Neural progenitor cell (in vitro differentiated cells): ENCODE data around the gene HOXC9. TPM values are rescaled to one million over a fixed set of nuclear protein-coding genes. Genes with fewer than 3 reads are reported as not detected.
"Not testable (repeated sequence)": the region's sequence is repeated elsewhere in the genome, so short reads cannot be mapped to it uniquely, and the experiment has no call there.

Experiments
- DNase-seq: peaks from one replicate; pipeline ENCODE4 v3.0.0-alpha.2; 2016; ENCODE audit warnings: low spot score
- H2AFZ ChIP-seq: fragments of 200-600 bp; sonication (generic); replicated peaks from 2 replicates; pipeline ENCODE4 v1.6.1; 2016; ENCODE audit warnings: antibody characterized with exemption
- H3F3A ChIP-seq: fragments of 200-600 bp; sonication (generic); 2 replicates; pipeline ENCODE4 v1.6.1; 2016; ENCODE audit warnings: antibody characterized with exemption, low read depth
- H3K27ac ChIP-seq: fragments of 200-600 bp; sonication (generic); 2 replicates; pipeline ENCODE4 v1.5.1; 2016; ENCODE audit warnings: mild to moderate bottlenecking
- H3K27me3 ChIP-seq: fragments of 200-600 bp; sonication (generic); 2 replicates; pipeline ENCODE4 v1.6.1; 2016; ENCODE audit warnings: mild to moderate bottlenecking, moderate library complexity
- H3K36me3 ChIP-seq: fragments of 200-600 bp; sonication (generic); 2 replicates; pipeline ENCODE4 v1.5.1; 2016
- H3K4me1 ChIP-seq: fragments of 200-600 bp; sonication (generic); 2 replicates; pipeline ENCODE4 v1.6.1; 2016; ENCODE audit warnings: mixed run types
- H3K4me2 ChIP-seq: fragments of 200-600 bp; sonication (generic); 2 replicates; pipeline ENCODE4 v1.6.1; 2016
- H3K4me3 ChIP-seq: fragments of 200-600 bp; sonication (generic); 2 replicates; pipeline ENCODE4 v1.5.1; 2016
- H3K79me2 ChIP-seq: fragments of 200-600 bp; sonication (generic); 2 replicates; pipeline ENCODE4 v1.6.1; 2016; ENCODE audit warnings: low read depth
- H3K9ac ChIP-seq: fragments of 200-600 bp; sonication (generic); 2 replicates; pipeline ENCODE4 v1.6.1; 2016
- H3K9me3 ChIP-seq: fragments of 200-600 bp; sonication (generic); 2 replicates; pipeline ENCODE4 v1.5.1; 2016; ENCODE audit warnings: low read depth
- H4K20me1 ChIP-seq: fragments of 200-600 bp; sonication (generic); 2 replicates; pipeline ENCODE4 v1.6.1; 2016; ENCODE audit warnings: low read depth
- H3K27ac Mint-ChIP-seq: 3 replicates; pipeline ENCODE4 v1.8.0; 2021; ENCODE audit warnings: mixed read lengths
- H3K27me3 Mint-ChIP-seq: 2 replicates; pipeline ENCODE4 v1.8.0; 2022; ENCODE audit warnings: low read depth, mild to moderate bottlenecking, inconsistent platforms, moderate library complexity, mixed read lengths; ENCODE audit not compliant: insufficient read depth
- H3K36me3 Mint-ChIP-seq: 3 replicates; pipeline ENCODE4 v1.8.0; 2021; ENCODE audit warnings: mixed read lengths
- H3K4me1 Mint-ChIP-seq: 3 replicates; pipeline ENCODE4 v1.8.0; 2021; ENCODE audit warnings: mixed read lengths
- H3K4me3 Mint-ChIP-seq: 3 replicates; pipeline ENCODE4 v1.8.0; 2021; ENCODE audit warnings: mild to moderate bottlenecking, moderate library complexity, mixed read lengths
- H3K9me3 Mint-ChIP-seq: 3 replicates; pipeline ENCODE4 v1.8.0; 2020; ENCODE audit warnings: mixed read lengths
- EZH2 ChIP-seq: fragments of 200-600 bp; sonication (generic); IDR thresholded peaks from 2 replicates; pipeline ENCODE4 v1.6.1; 2017; ENCODE audit warnings: antibody characterized with exemption, mild to moderate bottlenecking, moderate library complexity
- EZH2phosphoT487 ChIP-seq: fragments of 200-600 bp; sonication (generic); IDR thresholded peaks from 2 replicates; pipeline ENCODE4 v1.6.1; 2017; ENCODE audit warnings: antibody characterized with exemption
- total RNA-seq: library from RNA; depleted of rRNA; stranded (reverse); fragments of >200 nt; gene quantifications from 2 replicates; pipeline ENCODE4 v1.2.3, GENCODE V29; 2015; ENCODE audit warnings: low replicate concordance
- TF ChIP-seq, protein P1 (sequence below): fragments of 200-600 bp; sonication (generic); IDR thresholded peaks from 2 replicates; pipeline ENCODE4 v1.5.1; 2017; ENCODE audit warnings: antibody characterized with exemption, mild to moderate bottlenecking

The HOXC9 gene
- total RNA-seq, 1 donor from 2014 or later: not detected

DNA sequence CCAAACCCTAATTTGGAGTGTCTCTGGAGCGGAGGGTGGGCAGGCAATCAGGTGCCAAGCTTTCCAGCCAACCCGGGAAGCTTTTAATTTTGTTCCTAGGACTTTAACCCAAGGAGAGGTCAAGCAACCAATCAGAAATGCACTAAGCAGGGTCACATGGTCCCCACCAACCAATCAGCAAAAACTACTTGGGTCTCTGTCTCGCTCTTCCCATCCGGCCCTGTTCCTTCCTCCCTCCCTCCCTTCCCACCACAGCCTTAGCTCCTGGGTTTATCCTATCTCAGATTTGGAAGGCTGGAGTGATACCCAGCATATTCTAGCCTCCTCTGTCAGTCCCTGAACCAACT lies 40.2 kb downstream of the HOXC9 start:
- no peak overlapping the region for H3K4me3 ChIP-seq
- no peaks in the 10 kb centered on the region for H3K36me3 ChIP-seq
- H3F3A ChIP-seq: no peaks in the 10 kb centered on the region
- H3K27ac ChIP-seq: no peak overlapping the region
- no peaks in the 10 kb centered on the region for H3K4me1 ChIP-seq
- DNase-seq: no peak
- H3K4me2 ChIP-seq: no peak overlapping the region
- H3K27me3 Mint-ChIP-seq: peaks cover 92% of the 10 kb centered on the region
- H3K36me3 Mint-ChIP-seq: no peaks in the 10 kb centered on the region
- no peaks in the 10 kb centered on the region for H3K9me3 ChIP-seq
- no peak overlapping the region for H3K9ac ChIP-seq
- no peak overlapping the region for H2AFZ ChIP-seq
- H3K27ac Mint-ChIP-seq: no peak overlapping the region
- peaks cover 27% of the 10 kb centered on the region for H4K20me1 ChIP-seq
- H3K9me3 Mint-ChIP-seq: peaks cover 8% of the 10 kb centered on the region
- no peak overlapping the region for H3K4me3 Mint-ChIP-seq
- H3K27me3 ChIP-seq: peaks cover 100% of the 10 kb centered on the region
- H3K4me1 Mint-ChIP-seq: no peaks in the 10 kb centered on the region
- no peaks in the 10 kb centered on the region for H3K79me2 ChIP-seq
- no peak for TF ChIP-seq EZH2
- TF ChIP-seq, protein P1, sequence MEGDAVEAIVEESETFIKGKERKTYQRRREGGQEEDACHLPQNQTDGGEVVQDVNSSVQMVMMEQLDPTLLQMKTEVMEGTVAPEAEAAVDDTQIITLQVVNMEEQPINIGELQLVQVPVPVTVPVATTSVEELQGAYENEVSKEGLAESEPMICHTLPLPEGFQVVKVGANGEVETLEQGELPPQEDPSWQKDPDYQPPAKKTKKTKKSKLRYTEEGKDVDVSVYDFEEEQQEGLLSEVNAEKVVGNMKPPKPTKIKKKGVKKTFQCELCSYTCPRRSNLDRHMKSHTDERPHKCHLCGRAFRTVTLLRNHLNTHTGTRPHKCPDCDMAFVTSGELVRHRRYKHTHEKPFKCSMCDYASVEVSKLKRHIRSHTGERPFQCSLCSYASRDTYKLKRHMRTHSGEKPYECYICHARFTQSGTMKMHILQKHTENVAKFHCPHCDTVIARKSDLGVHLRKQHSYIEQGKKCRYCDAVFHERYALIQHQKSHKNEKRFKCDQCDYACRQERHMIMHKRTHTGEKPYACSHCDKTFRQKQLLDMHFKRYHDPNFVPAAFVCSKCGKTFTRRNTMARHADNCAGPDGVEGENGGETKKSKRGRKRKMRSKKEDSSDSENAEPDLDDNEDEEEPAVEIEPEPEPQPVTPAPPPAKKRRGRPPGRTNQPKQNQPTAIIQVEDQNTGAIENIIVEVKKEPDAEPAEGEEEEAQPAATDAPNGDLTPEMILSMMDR: no peak
- TF ChIP-seq EZH2phosphoT487: no peak

- Histone ChIP-seq H2AFZ (no peak overlapping the region), H3K9ac (no peak overlapping the region), H3K27me3 (peaks cover 100% of the 10 kb centered on the region), H3K4me2 (no peak overlapping the region), H3F3A (no peaks in the 10 kb centered on the region), H3K4me3 (no peak overlapping the region), H3K9me3 (no peaks in the 10 kb centered on the region), H3K36me3 (no peaks in the 10 kb centered on the region), H3K4me1 (no peaks in the 10 kb centered on the region), H3K79me2 (no peaks in the 10 kb centered on the region), H4K20me1 (peaks cover 27% of the 10 kb centered on the region), H3K27ac (no peak overlapping the region)
- Mint-ChIP-seq H3K36me3 (no peaks in the 10 kb centered on the region), H3K4me3 (no peak overlapping the region), H3K9me3 (peaks cover 8% of the 10 kb centered on the region), H3K4me1 (no peaks in the 10 kb centered on the region), H3K27ac (no peak overlapping the region), H3K27me3 (peaks cover 92% of the 10 kb centered on the region)
- no peak for DNase-seq
- TF ChIP-seq EZH2 (no peak), EZH2phosphoT487 (no peak)
- TF ChIP-seq, protein P1: no peak
Measured at GRCh38 chr12:54040648-54041047, 40.7 kb downstream of the HOXC9 start.

- Histone ChIP-seq H3K4me3 (no peak overlapping the region), H3K36me3 (no peaks in the 10 kb centered on the region), H3K27ac (no peak overlapping the region), H3K79me2 (no peaks in the 10 kb centered on the region), H3K4me2 (no peak overlapping the region), H3K9me3 (no peaks in the 10 kb centered on the region), H4K20me1 (peaks cover 29% of the 10 kb centered on the region), H3F3A (no peaks in the 10 kb centered on the region), H2AFZ (no peak overlapping the region), H3K9ac (no peak overlapping the region), H3K27me3 (peaks cover 100% of the 10 kb centered on the region), H3K4me1 (no peaks in the 10 kb centered on the region)
- no peak overlapping the region for H3K4me3 Mint-ChIP-seq
- peaks cover 5% of the 10 kb centered on the region for H3K9me3 Mint-ChIP-seq
- H3K36me3 Mint-ChIP-seq: no peaks in the 10 kb centered on the region
- H3K4me1 Mint-ChIP-seq: no peaks in the 10 kb centered on the region
- TF ChIP-seq EZH2: no peak
- no peak for TF ChIP-seq EZH2phosphoT487
- TF ChIP-seq, protein P1: no peak
- no peak overlapping the region for H3K27ac Mint-ChIP-seq
- peak; percentile 62 for DNase-seq
- peaks cover 92% of the 10 kb centered on the region for H3K27me3 Mint-ChIP-seq
Measured at GRCh38 chr12:54041097-54041690, 41.2 kb downstream of the HOXC9 start.

- H3K4me3 ChIP-seq, H3K4me2 ChIP-seq, H3K36me3 ChIP-seq, H3K36me3 Mint-ChIP-seq, H2AFZ ChIP-seq, H3K27ac Mint-ChIP-seq, H3K4me1 ChIP-seq, H3F3A ChIP-seq, H3K27ac ChIP-seq, H3K9me3 Mint-ChIP-seq, H3K79me2 ChIP-seq, H3K9ac ChIP-seq, H3K4me3 Mint-ChIP-seq, H3K4me1 Mint-ChIP-seq, H3K9me3 ChIP-seq, DNase-seq: not testable (repeated sequence)
- H4K20me1 ChIP-seq: peaks cover 38% of the 10 kb centered on the region
- H3K27me3 ChIP-seq: peaks cover 100% of the 10 kb centered on the region
- peaks cover 94% of the 10 kb centered on the region for H3K27me3 Mint-ChIP-seq
Measured at GRCh38 chr12:54042033-54042432, 42.1 kb downstream of the HOXC9 start.
